ENCODE measurements around the gene CAMK1D.

- TF ChIP-seq CTCF (IDR thresholded peaks at IDR 0.05; ENCODE audit: low read length) (no peak), EZH2 (optimal IDR thresholded peaks at IDR 0.05; ENCODE audit: low read depth, low read length) (no peak), EZH2phosphoT487 (IDR thresholded peaks at IDR 0.05; ENCODE audit: low read length) (no peak)
Observed at GRCh38 chr10:12334186-12334530, 15.2 kb upstream of the CAMK1D start.
